Measurements from ENCODE around the gene THSD8.

DNA sequence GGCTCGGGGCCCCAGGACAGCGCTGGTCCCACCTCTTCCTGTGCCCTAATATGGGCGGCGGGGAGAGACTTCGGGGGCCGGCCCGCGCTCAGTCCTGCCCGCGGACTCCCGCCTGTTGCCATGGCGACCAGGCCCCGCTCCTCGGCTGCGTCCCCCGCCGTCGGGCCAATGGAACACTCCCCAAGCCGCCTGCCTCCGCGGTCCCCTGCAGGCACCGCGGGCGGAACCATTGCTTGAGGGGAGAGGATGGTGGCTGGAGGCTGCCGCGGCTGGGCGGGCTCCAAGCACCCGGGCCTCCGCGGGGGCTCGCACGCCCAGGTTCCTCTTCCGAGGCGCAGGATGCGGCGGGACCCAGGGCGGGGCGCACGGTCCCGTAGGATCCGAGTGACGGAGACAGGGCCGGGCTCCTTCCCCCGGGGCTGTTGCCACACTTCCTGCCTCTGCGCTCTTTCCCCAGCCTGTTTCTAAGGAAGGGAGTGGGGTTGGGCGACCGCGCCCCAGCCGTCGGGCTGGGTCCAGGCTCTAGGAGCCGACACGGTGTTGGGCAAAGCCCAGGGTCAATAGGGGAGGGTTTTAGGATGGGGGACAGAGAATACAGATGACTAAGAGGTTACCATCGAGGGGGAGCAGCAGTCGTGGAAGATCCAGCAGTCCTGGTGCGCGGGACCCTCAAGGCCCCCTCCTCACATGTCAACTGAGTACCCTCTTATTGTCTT, 11.8 kb upstream of the THSD8 start:
- TF ChIP-seq, protein P1, sequence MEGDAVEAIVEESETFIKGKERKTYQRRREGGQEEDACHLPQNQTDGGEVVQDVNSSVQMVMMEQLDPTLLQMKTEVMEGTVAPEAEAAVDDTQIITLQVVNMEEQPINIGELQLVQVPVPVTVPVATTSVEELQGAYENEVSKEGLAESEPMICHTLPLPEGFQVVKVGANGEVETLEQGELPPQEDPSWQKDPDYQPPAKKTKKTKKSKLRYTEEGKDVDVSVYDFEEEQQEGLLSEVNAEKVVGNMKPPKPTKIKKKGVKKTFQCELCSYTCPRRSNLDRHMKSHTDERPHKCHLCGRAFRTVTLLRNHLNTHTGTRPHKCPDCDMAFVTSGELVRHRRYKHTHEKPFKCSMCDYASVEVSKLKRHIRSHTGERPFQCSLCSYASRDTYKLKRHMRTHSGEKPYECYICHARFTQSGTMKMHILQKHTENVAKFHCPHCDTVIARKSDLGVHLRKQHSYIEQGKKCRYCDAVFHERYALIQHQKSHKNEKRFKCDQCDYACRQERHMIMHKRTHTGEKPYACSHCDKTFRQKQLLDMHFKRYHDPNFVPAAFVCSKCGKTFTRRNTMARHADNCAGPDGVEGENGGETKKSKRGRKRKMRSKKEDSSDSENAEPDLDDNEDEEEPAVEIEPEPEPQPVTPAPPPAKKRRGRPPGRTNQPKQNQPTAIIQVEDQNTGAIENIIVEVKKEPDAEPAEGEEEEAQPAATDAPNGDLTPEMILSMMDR (IDR thresholded peaks at IDR 0.05) = no peak
- no peak for TF ChIP-seq EZH2 (IDR thresholded peaks at IDR 0.05)
- TF ChIP-seq EZH2phosphoT487 (IDR thresholded peaks at IDR 0.05) = no peak
